SW 1271 (cell line): ENCODE measurements around the gene IFIT1.
"Not testable (repeated sequence)": the region's sequence is repeated elsewhere in the genome, so short reads cannot be mapped to it uniquely, and the experiment has no call there.

Experiments used
- DNase-seq, 2 experiments: peaks; one replicate each; lab custom pipeline; 2025; lab: John Stamatoyannopoulos, UW

Gene IFIT1

DNA sequence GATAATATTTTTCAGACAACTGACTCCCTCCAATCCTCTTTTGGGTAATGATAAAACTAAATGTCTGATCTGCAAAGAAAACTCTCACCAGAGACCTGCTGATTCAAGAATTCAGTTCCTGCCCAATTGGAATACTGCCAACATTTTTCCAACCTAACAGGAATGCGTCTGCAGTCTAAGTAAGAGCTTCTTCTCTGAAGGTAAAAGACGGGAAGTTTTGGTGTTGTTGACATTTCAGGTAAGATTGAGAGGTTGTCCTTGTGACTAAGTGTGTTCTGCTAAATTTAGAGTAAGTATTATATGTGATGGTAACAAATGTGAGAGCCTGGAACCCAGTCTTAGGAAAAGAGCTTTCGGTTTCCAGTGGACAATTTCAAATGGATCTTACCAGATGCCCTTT lies 39.6 kb downstream of the IFIT1 start:
- no peak for DNase-seq

DNA sequence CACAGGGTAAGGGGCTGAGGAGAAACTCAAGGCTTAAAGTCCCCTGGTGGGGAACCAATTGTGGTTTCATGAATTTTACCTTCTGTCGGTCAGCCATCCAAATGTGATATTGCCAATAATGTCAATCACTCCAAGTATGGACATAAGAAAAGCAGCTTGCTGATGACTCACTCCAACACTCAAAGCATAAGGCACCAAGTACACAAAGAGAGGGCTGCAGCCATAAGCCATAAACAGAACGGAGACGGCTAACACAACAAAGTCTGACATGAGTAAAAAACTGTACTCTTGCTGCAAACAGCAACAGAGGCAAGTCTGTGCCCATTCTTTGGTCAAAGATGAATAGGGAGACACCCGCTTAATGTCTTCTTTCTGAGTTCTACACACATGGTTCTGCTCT lies 46.1 kb downstream of the IFIT1 start:
- DNase-seq, result no peak

DNA sequence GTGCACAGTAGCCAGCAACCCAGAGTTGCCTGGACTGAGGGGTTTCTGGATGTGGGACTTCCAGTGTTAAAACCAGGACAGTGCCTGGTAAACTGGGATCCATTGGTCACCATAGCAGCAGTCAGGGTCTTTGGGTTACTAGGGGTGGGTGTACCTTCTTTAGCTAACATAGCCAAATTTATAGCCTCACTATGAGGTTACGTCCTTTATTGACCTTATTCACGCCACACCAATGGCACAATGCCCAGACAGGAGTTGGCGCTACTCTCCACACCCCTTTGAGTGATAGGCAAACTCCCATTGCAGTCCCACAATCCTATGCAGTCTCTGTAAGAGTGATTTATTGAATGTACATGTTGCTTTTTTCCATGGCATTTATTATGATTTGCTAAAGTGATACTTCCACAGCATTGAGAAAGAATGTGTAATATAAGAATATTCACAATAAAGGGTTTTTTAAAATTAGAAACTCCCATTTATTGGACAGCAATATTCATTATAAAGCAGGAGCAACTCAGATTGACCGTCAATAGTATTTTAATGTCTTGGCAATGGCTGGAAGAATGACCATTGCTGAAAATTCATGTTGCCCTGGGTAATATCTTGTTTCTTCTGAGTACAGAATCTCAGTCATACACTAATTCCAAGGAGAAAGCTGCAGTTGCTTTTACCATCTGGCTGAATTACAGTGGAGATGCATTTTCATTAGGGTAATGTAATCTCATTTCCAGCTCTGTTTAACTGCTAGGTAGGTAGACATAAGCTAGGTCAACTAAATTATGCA lies 48.0 kb downstream of the IFIT1 start:
- DNase-seq, result no peak

DNA sequence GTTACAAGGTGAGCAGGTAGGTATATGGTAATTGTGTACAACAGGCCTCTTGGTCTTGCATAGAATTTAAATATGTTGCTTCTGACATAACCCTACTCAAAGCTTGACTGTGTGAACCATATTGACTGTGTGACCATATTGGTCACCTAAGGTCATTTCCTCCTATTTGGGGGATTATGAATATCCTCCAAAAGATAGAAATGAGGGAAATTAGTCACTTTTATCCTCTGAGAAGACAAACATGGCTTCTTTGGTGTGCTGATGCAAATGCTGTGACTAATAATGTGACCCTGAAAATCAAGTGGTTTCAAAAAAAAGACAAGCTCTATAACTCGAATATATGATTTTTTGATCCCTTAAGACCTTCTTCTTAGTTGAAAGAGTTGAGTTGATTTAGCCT lies 49.9 kb downstream of the IFIT1 start:
- no peak for DNase-seq

DNA sequence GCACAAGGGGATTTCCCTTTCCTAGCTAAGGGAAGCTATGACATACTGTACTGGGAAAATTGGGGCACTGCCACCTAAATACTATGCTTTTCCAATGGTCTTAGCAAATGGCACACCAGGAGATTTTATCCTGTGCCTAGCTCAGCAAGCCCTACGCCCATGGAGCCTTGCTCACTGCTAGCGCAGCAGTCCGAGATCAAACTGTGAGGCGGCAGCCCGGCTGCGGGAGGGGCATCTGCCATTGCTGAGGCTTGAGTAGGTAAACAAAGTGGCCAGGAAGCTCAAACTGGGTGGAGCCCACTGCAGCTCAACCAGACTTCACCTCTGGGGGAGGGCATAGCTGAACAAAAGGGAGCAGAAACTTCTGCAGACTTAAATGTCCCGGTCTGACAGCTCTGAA lies 52.4 kb downstream of the IFIT1 start:
- DNase-seq, result not testable (repeated sequence)

DNA sequence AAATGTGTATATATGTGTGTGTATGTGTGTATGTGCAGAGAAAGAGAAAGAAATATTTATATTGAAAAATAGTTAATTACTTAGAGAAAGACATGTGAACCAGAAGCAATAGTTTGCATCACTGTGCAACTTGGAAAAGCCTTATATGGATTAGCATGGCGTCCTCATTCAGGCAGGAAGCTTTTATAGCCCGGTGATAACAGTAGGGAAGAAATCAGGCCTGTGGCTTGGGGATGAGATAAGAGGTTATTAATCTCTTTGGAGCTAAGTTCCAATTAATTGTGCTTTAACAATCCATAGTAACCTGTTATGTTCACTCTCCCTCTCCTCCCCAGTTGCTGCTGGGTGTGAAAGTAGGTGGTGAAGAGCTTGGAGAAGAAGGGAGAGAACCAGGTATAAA lies 58.5 kb downstream of the IFIT1 start:
- no peak for DNase-seq

DNA sequence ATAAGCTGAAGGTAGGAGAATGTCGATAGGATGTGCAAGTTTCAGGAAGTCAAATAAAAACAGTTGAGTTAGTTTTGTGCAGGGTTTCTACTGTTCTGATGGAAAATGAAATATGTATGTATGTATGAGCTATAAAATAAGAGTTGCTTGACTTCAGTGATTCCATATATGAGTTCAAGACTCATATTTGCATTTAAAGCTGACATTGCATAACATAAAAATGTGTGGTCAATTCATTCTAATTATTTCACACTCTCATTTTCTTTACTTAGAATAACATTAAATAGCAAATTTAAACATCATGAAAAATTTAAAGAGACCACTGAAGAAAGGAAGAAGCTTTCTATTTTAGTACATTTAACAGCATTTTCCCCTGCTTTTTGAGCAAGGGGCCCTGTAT lies 59.8 kb downstream of the IFIT1 start:
- no peak for DNase-seq

DNA sequence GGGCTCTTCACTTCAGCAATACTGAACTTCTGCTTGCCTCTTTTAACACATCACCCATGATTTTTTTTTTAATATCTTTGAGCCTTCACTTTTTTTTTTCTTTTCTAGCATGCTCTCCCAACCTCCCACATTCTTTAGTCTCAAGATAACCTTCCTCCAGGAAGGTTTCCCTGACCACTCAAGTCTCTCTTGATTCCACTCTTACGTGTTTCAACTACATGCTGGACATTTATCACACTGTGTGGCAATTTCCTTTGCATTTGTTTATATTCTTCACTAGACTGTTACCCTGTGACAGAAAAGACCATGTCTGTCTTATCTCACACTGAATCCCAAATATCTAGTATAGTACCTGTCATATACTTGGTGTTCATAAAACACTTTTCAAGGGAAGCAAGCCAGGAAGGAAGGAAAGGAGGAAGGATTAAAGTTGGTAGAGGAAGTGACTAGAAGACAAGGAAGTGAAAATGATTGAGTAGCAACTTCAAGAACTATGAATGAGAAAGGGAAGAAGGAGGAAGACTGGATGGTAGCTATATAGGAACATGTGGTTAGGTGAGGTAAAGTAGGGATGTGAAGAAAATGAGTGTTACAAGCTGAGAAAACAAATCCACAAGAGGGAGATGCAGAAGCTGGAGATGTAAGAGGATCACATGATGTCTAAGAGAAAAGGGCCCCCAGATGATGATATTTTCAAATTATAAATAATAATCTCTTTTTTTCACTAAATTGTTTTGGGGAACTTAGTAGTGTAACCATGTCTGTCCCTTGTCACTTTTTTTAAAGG lies 62.3 kb downstream of the IFIT1 start:
- DNase-seq, result no peak
